K562 (cell line): ENCODE results near the gene DPM1. TPM values are rescaled to one million over a fixed set of nuclear protein-coding genes. Genes with fewer than 3 reads are reported as not detected.

Experiments
- ETV5 ChIP-seq: sonication (generic); formaldehyde crosslinking; IDR thresholded peaks from 2 replicates; pipeline ENCODE4 v1.4.0; 2020; ENCODE audit warnings: low read depth, mild to moderate bottlenecking, missing genetic modification reagents
- HES1 ChIP-seq: fragments of 450-650 bp; IDR thresholded peaks from 2 replicates; pipeline ENCODE4 v1.6.1; 2016; ENCODE audit warnings: low read depth, mild to moderate bottlenecking, moderate library complexity
- KLF1 ChIP-seq: fragments of 450-650 bp; IDR thresholded peaks from 2 replicates; pipeline ENCODE4 v1.6.1; 2016; ENCODE audit warnings: missing genetic modification characterization, missing compliant biosample characterization
- LARP7 ChIP-seq: fragments of 450-650 bp; IDR thresholded peaks from 2 replicates; pipeline ENCODE4 v1.6.1; 2016
- PBX2 ChIP-seq, 2 experiments: IDR thresholded peaks in 1 of 2; conservative IDR thresholded peaks in 1 of 2; 2 replicates each; pipeline ENCODE4 v1.6.1; 2016; ENCODE audit warnings: low read depth in 2 of 2, mild to moderate bottlenecking in 1 of 2, missing compliant biosample characterization in 1 of 2, missing genetic modification characterization in 1 of 2, moderate library complexity in 1 of 2
- PRDM10 ChIP-seq: fragments of 450-650 bp; IDR thresholded peaks from 2 replicates; pipeline ENCODE4 v1.6.1; 2018; ENCODE audit not compliant: partially characterized antibody
- PTRF ChIP-seq: fragments of 450-650 bp; IDR thresholded peaks from 2 replicates; pipeline ENCODE4 v1.6.1; 2016; ENCODE audit warnings: mild to moderate bottlenecking, missing genetic modification characterization, missing compliant biosample characterization
- SAFB ChIP-seq: fragments of 200-400 bp; formaldehyde crosslinking; IDR thresholded peaks from 2 replicates; pipeline ENCODE4 v1.6.1; 2017; ENCODE audit warnings: low read depth, low read length, borderline replicate concordance
- SRF ChIP-seq, 2 experiments: fragments of 250-450, 450-650 bp in 1 of 2; sonication (Bioruptor Pico) in 1 of 2; sonication (generic) in 1 of 2; formaldehyde crosslinking; IDR thresholded peaks; 2 replicates each; pipeline versions ENCODE4 v1.5.0 to v1.5.1; 2020 to 2022; ENCODE audit warnings: mild to moderate bottlenecking in 1 of 2, missing genetic modification reagents in 1 of 2
- THAP12 ChIP-seq: fragments of 250-450 bp; sonication (Bioruptor Pico); IDR thresholded peaks from 2 replicates; pipeline ENCODE4 v1.9.0; 2021; ENCODE audit warnings: mild to moderate bottlenecking, inconsistent platforms
- TOE1 ChIP-seq, 2 experiments: fragments of 450-650 bp in 1 of 2; sonication (generic) in 1 of 2; formaldehyde crosslinking in 1 of 2; IDR thresholded peaks; 2 replicates each; pipeline versions ENCODE4 v1.7.1 to v1.8.0; 2016 to 2022; ENCODE audit warnings: borderline replicate concordance in 2 of 2, mild to moderate bottlenecking in 2 of 2, antibody characterized with exemption in 1 of 2, inconsistent platforms in 1 of 2, low read depth in 1 of 2, missing genetic modification reagents in 1 of 2, moderate library complexity in 1 of 2
- ZNF174 ChIP-seq: fragments of 250-450 bp; sonication (Bioruptor Pico); IDR thresholded peaks from 2 replicates; pipeline ENCODE4 v1.4.0; 2020; ENCODE audit warnings: mild to moderate bottlenecking
- ZNF384 ChIP-seq: IDR thresholded peaks from 2 replicates; pipeline ENCODE4 v1.6.1; 2012; ENCODE audit warnings: low read depth, low read length, improper control_type of control experiment
- ZNF41 ChIP-seq: fragments of 250-450 bp; sonication (Bioruptor Pico); conservative IDR thresholded peaks from 2 replicates; pipeline ENCODE4 v1.4.0; 2020; ENCODE audit warnings: mild to moderate bottlenecking
- polyA plus RNA-seq, 8 experiments: library from polyadenylated mRNA; depleted of rRNA in 4 of 8; stranded (reverse) in 5 of 8; unstranded in 3 of 8; fragments of >200 nt; fragmentation: Nextera tagmentation in 2 of 8; fragmentation: Illumina TruSeq in 1 of 8; extraction: Ambion mirVana in 2 of 8; extraction: Trizol in 1 of 8; gene quantifications; 2 replicates each; pipeline versions ENCODE4 v1.2.1 to v1.2.3, GENCODE V29; 2011 to 2014; ENCODE audit warnings: inconsistent platforms in 1 of 8, missing spikeins in 1 of 8
- total RNA-seq, 7 experiments: library from RNA; depleted of rRNA in 6 of 7; stranded (reverse); fragments of >200 nt in 6 of 7; fragmentation: Illumina TruSeq in 2 of 7; extraction: Trizol in 2 of 7; gene quantifications; 2 replicates each; pipeline versions ENCODE4 v1.2.1 to v1.2.3, GENCODE V29; 2011 to 2021; ENCODE audit warnings: low replicate concordance in 1 of 7

DPM1 gene
- total and polyA plus RNA-seq, 9 of the 15 experiments (the other 6 are each of a cell fraction or from before 2014, with no cell fraction given) = 75.2 to 190 (median 153) TPM

GRCh38 chr20:50931306-50932015, 26.9 kb downstream of the DPM1 start, which contains the start of gene ADNP (continued):
- TF ChIP-seq SRF (CRISPR knock-in tag; IDR thresholded peaks at IDR 0.05) (peak in 1 of 2 experiments; percentile 71; a peak in 2 of 4 replicates), ZNF41 (CRISPR knock-in tag) (no peak), ETV5 (CRISPR knock-in tag) (peak; percentile 76; the same call in 1 of the 2 replicates), ZNF384 (peak; percentile 50; the same call in 1 of the 2 replicates), PRDM10 (peak; percentile 95), THAP12 (CRISPR knock-in tag) (peak; percentile 81; the same call in 1 of the 2 replicates), PBX2 (CRISPR knock-in tag; IDR thresholded peaks at IDR 0.05; ENCODE audit: low read depth) (no peak), PBX2 (tag; conservative IDR thresholded peaks at IDR 0.05; ENCODE audit: low read depth) (no peak), PTRF (no peak), HES1 (no peak), SAFB (no peak), TOE1 (IDR thresholded peaks at IDR 0.05; ENCODE audit: borderline replicate concordance) (peak; percentile 70; the same call in 1 of the 2 replicates), TOE1 (CRISPR knock-in tag; IDR thresholded peaks at IDR 0.05; ENCODE audit: borderline replicate concordance, low read depth) (no peak), ZNF174 (CRISPR knock-in tag) (no peak), KLF1 (tag) (peak; percentile 80; the same call in 1 of the 2 replicates), LARP7 (no peak; the same call in 1 of the 2 replicates)
